HG02588 (cell line): ENCODE data around the gene SPACA5.
A peak's percentile ranks its signal among the peaks of the same experiment; 100 is the strongest.
"Not testable (repeated sequence)": the region's sequence is repeated elsewhere in the genome, so short reads cannot be mapped to it uniquely, and the experiment has no call there.

ENCODE experiments used
- ATAC-seq: cut with Tn5 transposase; IDR thresholded peaks from one replicate; pipeline ENCODE4 v1.9.1; 2021; ENCODE audit warnings: mild to moderate bottlenecking, moderate library complexity; ENCODE audit not compliant: unreplicated experiment

Gene SPACA5

DNA sequence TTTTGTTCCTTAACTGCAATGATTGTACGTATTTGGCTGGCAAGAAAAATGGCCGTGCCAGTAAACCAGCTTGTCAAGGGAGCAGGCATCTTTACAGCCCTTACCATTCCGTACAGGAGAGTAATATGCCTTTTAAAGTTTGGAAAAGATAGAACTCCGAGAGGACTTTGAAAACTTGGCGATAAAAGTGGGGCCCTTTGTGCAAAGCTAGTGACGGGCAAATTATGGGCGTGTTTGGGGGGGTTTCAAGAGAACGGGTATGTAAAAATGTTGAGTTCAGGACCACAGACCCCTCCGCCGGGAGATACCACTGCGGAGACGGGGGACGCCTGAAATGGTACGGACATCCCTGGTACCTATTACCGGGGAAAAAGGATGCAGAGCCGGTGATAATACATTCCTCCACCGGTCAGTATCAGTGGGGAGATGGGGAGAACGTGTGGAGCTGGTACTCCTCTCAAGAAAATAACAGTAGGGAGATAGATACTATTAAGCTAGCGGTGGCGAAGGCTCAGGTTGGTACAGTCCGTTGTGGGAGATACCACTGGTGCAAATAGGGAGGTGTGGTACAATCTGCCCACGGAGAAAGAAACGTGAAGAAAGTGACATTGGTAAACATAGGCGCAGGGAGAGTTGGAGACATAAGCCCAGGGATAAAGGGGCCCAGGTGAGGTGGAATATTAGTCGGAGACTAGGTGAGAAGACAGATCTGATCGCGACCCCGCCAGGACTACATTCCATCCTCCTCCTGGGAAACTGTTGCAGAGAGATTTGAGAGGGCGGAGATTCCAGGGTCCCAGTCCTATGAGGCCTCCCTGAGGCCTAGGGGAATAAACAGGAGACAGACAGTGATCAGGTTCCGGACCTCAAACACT lies 14.5 kb downstream of the SPACA5 start:
- ATAC-seq: peak; percentile 57

DNA sequence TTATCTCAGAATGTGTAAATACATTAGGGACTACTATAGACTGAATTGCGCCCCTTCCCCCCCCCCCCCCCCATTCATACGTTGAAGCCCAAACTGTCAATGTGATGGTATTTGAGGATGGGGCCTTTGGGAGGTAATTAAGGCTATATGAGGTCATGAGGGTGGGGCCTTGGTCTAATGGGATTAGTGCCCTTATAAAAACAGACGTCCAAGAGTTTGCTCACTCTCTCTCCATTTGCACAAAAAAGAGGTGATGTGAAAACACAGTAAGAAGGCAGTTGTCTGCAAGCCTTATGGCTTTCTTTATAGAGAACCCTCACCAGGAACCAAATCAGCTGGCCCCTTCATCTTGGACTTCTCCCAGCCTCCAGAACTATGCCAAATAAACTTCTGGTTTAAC lies 15.3 kb downstream of the SPACA5 start:
- no peak for ATAC-seq

DNA sequence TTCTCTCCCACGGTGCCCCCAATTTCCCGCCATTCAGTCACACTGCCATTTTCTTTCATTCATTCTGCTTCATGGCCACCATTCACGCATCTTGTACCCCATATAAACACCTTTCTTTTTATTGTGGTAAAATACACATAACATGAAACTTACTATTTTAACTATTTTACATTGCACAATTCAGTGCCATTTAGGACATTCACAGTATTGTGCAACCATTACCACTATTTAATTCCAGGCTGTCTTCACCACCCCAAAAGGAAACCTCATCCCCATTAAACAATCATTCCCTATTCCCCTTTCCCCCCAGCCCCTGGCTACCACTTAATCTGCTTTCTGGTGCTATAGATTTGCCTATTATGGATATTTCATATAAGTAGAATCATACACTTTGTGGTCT lies 15.9 kb downstream of the SPACA5 start:
- ATAC-seq: no peak

DNA sequence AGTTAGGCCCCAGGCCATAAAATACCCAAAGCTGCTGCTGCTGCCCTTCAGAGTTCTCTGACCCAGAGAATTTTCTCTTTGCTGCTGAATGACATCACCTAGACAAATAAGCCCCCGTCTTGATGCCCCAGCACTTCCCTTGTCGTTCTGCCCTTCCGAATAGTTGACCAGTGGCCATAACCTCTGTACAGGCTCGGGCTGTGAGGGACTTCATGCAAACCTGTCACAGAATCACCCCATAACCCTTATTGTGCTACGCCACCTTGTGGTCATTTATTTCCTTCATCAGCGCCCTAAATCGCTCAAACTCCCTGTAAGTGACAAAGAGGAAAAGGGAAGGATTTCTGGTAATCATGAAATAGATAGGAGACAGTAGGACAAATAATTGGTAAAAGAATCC lies 18.8 kb downstream of the SPACA5 start:
- ATAC-seq: no peak

DNA sequence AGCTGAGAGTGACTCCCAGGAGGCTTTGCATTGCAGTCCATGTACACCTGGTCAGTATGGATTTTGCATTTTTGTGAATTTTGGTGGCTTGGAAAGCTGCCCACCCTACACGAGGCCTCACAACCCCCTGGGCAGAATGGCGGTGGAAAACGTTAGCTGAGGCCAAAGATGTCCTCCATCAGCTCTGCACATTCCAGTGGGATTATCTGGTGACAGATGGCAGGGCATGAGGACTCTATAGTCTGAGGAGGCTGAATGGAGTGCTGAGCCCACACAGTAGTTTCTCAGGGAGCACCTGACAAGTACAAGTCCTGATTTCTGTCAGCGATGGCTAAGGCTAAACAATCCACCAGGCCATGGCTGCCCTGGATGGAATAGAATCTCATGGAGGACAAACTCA lies 20.8 kb downstream of the SPACA5 start:
- ATAC-seq: not testable (repeated sequence)

DNA sequence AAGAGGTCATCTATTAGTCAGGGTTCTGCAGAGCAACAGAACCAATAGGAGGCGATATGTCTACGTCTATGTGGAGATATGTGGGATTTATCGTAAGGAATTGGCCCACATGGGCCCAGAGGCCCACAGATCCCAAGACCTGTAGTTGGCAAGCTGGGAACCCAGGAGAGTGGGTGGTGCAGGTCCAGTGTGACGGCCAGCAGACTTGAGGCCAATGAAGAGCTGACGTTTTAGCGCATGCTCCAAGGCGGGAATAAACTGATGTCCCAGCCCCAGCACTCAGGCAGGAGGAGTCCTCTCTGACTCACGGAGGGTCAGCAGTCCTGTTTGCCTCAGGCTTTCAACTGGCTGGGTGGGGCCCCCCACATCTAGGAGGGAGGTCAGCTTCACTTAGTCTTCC lies 21.3 kb downstream of the SPACA5 start:
- no peak for ATAC-seq

DNA sequence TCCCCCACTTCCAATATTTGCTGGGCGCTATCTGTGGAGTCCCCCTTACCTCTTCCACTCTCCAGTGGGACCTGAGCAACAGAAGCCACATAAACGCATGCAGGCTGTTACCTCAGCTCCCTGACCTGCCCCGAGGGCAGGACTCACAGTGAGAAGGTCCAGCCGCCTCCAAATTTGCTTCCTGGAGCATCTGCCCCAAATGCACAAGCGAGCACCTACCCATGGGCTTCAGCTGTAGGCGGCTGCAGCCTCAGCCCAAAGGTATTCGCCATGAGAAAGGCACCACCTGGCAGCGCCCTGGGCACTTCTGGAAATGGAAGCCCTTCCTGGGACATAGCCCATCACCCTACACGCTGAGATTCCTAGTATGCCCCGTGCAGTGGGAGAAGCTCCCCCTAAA lies 23.4 kb downstream of the SPACA5 start:
- no peak for ATAC-seq

DNA sequence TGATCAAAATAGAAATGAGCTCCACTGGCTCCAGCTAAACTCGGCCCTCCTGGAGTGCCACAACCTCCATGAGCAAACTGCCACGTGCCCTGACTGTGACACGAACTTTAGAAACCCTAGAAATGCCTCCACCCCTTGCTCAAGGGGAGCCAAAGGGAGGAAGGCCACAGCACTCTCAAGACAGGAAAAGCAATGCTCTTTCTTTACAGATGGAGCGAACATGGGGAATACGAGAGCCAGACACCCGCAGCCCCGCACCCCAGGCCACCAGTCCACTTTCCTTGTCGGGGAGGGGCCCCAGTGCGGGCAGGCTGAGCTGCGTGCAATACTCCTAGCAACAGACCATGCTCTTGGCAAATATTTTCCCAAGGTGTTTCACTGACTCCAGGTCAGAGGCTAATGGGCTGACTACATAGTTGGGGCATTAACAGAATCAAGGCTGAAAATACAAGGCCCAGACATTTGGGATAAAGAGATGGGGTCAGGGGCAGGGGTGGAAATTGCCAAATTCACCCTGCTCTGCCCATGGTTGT lies 23.9 kb downstream of the SPACA5 start:
- ATAC-seq: not testable (repeated sequence)

DNA sequence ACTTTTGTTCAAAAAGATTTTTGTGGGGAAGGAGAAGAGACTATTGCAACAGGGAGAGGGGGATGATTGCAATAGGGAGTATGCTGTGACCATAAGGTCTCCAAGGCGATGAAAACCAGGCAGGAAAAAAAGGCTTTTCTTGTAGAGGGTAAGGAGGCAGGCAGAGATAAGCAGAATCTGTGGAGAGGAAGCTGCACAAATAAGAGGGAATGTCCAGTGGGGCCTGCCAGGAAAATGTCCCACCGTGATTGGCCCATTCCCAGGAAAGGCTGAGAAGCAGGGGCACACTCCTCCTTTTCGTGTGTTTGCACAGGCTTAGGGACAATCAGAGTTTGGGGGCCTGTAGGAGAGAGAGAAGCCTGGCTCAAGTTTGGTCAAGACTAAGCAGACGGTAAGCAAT lies 29.1 kb downstream of the SPACA5 start:
- ATAC-seq: no peak

DNA sequence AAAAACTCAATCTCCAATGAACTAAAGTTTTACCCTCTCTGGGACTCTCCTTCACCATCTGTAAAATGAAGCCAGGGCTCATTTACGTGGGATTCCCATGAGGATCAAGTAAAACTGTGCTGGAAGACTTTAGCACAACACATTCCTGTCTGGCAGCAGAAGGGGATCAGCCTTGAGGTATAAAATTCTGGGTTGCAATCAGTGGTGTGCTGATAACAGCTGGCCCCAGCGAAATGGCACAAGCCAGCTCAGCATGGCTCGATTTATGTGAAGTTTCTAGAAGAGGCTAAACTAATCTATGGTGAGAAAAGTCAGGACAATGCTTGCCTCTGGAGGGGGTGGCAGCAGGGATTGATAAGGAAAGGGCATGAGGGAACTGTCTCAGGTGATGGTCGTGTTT lies 36.3 kb downstream of the SPACA5 start:
- ATAC-seq: no peak

DNA sequence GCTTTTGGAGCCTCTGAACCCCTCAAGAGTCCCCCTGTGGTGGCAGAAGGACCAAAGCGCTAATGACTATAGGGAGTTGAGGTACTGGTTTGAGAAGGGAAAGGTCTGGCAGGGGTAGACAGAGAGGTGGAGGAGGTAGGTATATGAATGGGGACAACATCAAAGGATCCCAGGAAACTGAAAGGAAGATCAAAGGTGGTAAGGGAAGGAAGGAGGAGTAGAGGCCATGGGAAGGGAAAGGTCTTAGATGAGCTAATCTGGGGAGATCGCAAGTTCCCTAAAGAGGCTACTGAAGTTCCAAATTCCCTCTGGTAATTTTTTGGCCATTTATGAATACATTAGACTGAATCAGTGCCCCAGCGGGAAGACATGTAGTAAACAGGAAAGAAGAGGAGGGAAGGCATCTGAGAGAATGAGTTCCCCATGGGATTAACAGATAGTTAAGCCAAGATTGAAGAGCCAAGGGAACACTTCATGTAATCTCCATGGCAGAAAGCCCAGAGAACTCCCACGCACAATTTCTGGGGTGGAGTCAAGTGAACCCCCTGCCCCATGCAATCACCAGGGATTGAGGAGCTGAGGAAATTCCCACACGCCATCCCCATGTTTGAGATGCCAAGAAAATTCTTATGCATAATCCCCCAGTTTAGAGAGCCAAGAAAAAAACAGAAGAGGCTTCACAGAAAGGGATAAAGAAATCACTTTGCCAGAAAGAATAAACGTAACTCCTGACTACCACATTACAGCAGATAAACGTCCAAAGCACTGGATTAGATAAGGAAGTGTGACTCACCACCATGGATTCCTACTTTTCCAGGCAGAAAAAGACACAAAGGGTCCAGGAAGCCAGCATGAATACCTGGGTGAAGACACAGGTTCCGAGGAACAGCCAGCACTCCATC lies 38.9 kb downstream of the SPACA5 start:
- no peak for ATAC-seq

DNA sequence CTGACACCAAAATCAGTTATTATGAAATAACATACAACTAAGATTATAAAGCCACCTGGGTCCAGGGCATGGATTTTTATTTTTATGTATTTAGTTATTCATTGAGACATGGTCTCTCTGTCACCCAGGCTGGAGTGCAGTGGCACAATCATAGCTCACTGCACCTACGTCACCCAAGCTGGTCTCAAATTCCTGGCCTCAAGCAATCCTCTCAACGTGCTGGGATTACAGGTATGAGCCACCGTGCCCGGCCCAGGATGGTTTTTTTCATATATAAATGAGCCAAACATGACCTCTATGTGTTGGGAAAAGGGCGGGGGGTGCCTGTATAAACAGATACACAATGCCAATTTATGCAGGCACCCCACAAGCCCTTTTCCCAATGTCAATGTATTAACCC lies 40.1 kb downstream of the SPACA5 start:
- no peak for ATAC-seq

DNA sequence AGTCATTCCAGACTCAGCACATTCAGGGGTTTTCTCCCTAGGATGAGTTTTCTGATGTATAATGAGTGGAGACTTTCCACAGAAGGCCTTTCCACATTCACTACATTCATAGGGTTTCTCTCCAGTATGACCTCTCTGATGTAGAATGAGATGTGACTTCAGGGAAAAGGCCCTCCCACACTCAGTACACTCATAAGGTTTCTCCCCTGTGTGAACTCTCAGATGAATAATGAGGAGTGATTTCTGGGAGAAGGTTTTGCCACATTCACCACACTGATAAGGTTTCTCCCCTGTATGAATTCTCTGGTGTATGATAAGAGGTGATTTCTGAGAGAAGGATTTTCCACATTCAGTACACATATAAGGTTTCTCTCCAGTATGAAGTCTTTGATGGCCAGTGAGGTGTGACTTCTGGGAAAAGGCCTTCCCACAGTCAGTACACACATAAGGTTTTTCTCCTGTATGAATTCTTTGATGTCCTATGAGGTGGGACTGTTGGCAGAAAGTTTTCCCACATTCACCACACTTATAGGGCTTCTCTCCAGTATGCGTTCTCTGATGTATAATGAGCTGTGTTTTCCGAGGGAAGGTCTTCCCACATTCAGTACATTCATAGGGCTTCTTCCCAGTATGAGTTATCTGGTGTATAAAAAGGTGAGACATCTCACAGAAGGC lies 52.0 kb downstream of the SPACA5 start:
- ATAC-seq: no peak

DNA sequence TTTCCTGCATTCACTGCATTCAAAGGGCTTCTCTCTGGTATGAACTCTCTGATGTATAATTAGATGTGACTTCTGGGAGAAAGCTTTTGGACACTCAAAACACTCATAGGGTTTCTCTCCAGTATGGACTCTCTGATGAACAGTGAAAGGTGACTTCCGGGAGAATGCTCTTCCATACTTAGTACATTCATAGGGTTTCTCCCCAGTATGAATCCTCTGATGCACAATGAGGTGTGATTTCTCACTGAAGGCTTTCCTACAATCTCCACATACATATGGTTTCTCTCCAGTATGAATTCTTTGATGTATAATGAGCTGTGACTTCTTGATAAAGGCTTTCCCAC lies 52.5 kb downstream of the SPACA5 start:
- ATAC-seq: no peak
